Thyroid gland (tissue), 4 donors: ENCODE results near the gene VKORC1L1. TPM values are rescaled to one million over a fixed set of nuclear protein-coding genes. Genes with fewer than 3 reads are reported as not detected.
"Not testable (repeated sequence)": the region's sequence is repeated elsewhere in the genome, so short reads cannot be mapped to it uniquely, and the experiment has no call there.

Experiments
- DNase-seq, 2 donors: peaks; one replicate each; pipeline ENCODE4 v3.0.0-alpha.2; 2019
- H3K27ac ChIP-seq, 3 donors: fragments of 200-600 bp; sonication (generic); 1 replicate in 2 of 3; 2 replicates in 1 of 3; pipeline ENCODE4 v1.5.1; 2016 to 2019; ENCODE audit warnings: mild to moderate bottlenecking in 1 of 3, moderate library complexity in 1 of 3
- H3K27me3 ChIP-seq: fragments of 200-600 bp; sonication (generic); one replicate; pipeline ENCODE4 v1.5.1; 2019
- H3K36me3 ChIP-seq, 2 donors: fragments of 200-600 bp; sonication (generic); one replicate each; pipeline ENCODE4 v1.5.1; 2016 to 2019
- H3K4me1 ChIP-seq, 2 donors: fragments of 200-600 bp; sonication (generic); one replicate each; pipeline ENCODE4 v1.5.1; 2017 to 2019
- H3K4me3 ChIP-seq, 3 donors: fragments of 200-600 bp; sonication (generic); replicated peaks in 1 of 3; 1 replicate in 2 of 3; 2 replicates in 1 of 3; pipeline ENCODE4 v1.5.1; 2016; ENCODE audit warnings: mild to moderate bottlenecking in 1 of 3
- H3K9me3 ChIP-seq: fragments of 200-600 bp; sonication (generic); one replicate; pipeline ENCODE4 v1.5.1; 2017
- POLR2A ChIP-seq, 2 donors: fragments of 450-650 bp; IDR thresholded peaks; one replicate each; pipeline ENCODE4 v1.6.1; 2017; ENCODE audit warnings: antibody characterized with exemption in 2 of 2, mild to moderate bottlenecking in 2 of 2, moderate library complexity in 1 of 2
- WGBS, 2 donors: methylation state at CpG; one replicate each; pipeline ENCODE4 v1.1.5; 2017; 5-methylcytosine and 5-hydroxymethylcytosine counted together
- intact Hi-C: fragments of 100-400 bp; cut with DNase I; formaldehyde crosslinking; loops from one replicate; pipeline ENCODE4 v1.15.1; 2023
- total RNA-seq, 4 donors: library from RNA; depleted of rRNA; stranded (reverse); fragments of >200 nt; gene quantifications; one replicate each; pipeline ENCODE4 v1.2.3, GENCODE V29; 2016
- TF ChIP-seq, protein P1 (sequence below), 6 experiments: fragments of 200-600 bp in 3 of 6; fragments of 450-650 bp in 3 of 6; sonication (generic) in 3 of 6; IDR thresholded peaks; one replicate each; pipeline ENCODE4 v1.5.1; 2016 to 2019; ENCODE audit warnings: antibody characterized with exemption in 6 of 6, mild to moderate bottlenecking in 2 of 6, inconsistent platforms in 1 of 6, moderate library complexity in 1 of 6

VKORC1L1 gene
- 10 to 100 TPM; 13.9 to 21.0 (median 18.2) TPM for total RNA-seq

DNA sequence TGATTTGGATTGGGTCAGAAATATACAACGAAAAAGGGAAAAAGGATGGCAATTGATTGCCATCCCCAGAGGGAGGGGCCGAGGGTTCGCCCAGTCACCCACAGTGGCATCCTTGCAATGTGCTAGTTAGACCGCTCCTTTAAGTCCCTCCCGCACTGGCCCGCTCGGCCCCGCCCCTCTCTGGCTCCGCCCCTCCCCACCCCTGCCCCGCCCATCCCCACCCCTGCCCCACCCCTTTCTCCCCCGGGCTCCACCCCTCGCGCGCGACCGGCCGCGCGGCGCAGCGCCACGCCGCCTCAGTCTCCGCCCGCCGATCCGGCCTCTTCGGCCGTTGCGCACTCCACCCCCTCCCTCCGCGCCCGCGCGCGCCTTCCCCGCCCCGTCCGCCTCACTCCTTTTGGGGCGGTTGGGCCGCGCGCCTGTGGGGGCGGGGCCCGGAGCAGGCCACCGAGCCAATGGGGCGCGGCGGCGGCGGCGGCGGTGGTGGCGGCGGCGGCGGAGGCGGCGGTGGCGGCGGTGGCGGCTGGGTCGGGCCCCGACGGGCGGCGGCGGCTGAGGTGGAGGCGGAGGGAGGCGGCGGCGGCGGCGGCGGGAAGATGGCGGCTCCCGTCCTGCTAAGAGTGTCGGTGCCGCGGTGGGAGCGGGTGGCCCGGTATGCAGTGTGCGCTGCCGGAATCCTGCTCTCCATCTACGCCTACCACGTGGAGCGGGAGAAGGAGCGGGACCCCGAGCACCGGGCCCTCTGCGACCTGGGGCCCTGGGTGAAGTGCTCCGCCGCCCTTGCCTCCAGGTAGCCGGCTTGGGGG, at the start of gene VKORC1L1:
VKORC1L1 (plus strand) TSS at position 299 of the 806 bp plus-strand sequence; CDS start at position 597, 298 bp downstream.
- H3K27me3 ChIP-seq = no peaks in the 10 kb centered on the region
- intact Hi-C loops = loop anchor here (5.0 kb wide), 1 partner anchor 109 kb away; the partner anchor contains the start of gene GUSB
- peak; percentile 94 to 95 for DNase-seq
- TF ChIP-seq POLR2A (IDR thresholded peaks at IDR 0.05) = peak in 1 of 2 donors; percentile 54
- TF ChIP-seq, protein P1, sequence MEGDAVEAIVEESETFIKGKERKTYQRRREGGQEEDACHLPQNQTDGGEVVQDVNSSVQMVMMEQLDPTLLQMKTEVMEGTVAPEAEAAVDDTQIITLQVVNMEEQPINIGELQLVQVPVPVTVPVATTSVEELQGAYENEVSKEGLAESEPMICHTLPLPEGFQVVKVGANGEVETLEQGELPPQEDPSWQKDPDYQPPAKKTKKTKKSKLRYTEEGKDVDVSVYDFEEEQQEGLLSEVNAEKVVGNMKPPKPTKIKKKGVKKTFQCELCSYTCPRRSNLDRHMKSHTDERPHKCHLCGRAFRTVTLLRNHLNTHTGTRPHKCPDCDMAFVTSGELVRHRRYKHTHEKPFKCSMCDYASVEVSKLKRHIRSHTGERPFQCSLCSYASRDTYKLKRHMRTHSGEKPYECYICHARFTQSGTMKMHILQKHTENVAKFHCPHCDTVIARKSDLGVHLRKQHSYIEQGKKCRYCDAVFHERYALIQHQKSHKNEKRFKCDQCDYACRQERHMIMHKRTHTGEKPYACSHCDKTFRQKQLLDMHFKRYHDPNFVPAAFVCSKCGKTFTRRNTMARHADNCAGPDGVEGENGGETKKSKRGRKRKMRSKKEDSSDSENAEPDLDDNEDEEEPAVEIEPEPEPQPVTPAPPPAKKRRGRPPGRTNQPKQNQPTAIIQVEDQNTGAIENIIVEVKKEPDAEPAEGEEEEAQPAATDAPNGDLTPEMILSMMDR (IDR thresholded peaks at IDR 0.05) = no peak
- WGBS, 2 donors = 1% methylated on average over 5 to 9 of the region's 94 CpGs
- peak within 1 kb of the TSS; percentile 39 to 77 (median 71) for H3K4me3 ChIP-seq
- peaks cover 4 to 8% of the 10 kb centered on the region in 2 donors for H3K4me1 ChIP-seq
- no peaks in the 10 kb centered on the region for H3K36me3 ChIP-seq
- H3K27ac ChIP-seq = peak within 1 kb of the TSS in 1 of 3 donors; percentile 61
- no peaks in the 10 kb centered on the region for H3K9me3 ChIP-seq

DNA sequence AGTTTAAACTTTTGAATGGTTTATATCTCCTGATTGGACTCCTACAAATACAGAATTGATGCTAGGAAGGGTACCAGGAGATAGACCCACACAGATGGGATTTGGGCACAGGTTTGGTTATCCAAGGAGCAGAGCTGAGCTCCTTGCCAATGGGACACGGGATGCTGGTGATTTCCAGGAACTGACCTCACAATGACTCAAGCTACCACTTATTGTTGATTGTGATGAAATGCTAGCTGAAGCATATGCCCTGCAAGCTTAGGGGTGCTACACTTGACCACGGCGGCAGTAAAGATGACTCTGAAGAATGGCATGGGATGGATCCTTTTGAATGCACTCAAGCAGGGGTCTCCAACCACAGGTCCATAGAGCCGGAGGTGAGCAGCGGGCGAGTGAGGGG, 45.5 kb upstream of the VKORC1L1 start:
- WGBS, 2 donors = 88 to 91% methylated on average over 6 of the region's 6 CpGs
- no peak overlapping the region for H3K27ac ChIP-seq
- no peak for TF ChIP-seq POLR2A (IDR thresholded peaks at IDR 0.05)
- TF ChIP-seq, protein P1 (IDR thresholded peaks at IDR 0.05) = no peak
- intact Hi-C loops = no loop called here
- H3K27me3 ChIP-seq = no peaks in the 10 kb centered on the region
- no peaks in the 10 kb centered on the region for H3K4me1 ChIP-seq
- no peaks in the 10 kb centered on the region for H3K36me3 ChIP-seq
- no peaks in the 10 kb centered on the region for H3K9me3 ChIP-seq
- H3K4me3 ChIP-seq = no peak overlapping the region
- no peak for DNase-seq

DNA sequence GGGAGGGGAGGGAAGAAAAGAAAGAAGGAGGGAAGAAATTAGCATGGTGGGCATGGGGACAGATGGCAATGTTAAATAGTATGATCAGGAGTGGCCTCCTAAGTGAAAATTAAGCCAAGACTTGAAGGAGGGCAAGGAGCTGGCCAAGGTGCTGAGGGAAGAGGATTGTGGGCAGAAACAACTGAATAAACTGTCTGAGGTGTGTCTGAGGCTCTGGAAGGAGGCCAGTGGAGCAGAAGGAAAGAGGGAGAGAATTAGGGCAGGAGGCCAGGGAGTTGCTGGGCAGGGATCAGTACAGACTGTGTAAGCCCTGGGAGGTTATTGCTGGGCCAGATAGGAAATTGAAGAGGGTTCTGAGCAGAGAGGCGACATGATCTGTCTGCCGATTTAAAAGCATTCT, 40.6 kb upstream of the VKORC1L1 start:
- Histone ChIP-seq H3K36me3 (no peaks in the 10 kb centered on the region), H3K4me3 (no peak overlapping the region), H3K4me1 (no peaks in the 10 kb centered on the region), H3K27me3 (no peaks in the 10 kb centered on the region), H3K27ac (no peak overlapping the region), H3K9me3 (no peaks in the 10 kb centered on the region)
- WGBS, 2 donors = 81 to 88% methylated on average over 2 of the region's 2 CpGs
- TF ChIP-seq, protein P1 (IDR thresholded peaks at IDR 0.05) = no peak
- no peak for TF ChIP-seq POLR2A (IDR thresholded peaks at IDR 0.05)
- peak; percentile 51 to 60 for DNase-seq
- intact Hi-C loops = loop anchor here (10.0 kb wide), 1 partner anchor 47 kb away; no protein-coding TSS in a partner anchor

DNA sequence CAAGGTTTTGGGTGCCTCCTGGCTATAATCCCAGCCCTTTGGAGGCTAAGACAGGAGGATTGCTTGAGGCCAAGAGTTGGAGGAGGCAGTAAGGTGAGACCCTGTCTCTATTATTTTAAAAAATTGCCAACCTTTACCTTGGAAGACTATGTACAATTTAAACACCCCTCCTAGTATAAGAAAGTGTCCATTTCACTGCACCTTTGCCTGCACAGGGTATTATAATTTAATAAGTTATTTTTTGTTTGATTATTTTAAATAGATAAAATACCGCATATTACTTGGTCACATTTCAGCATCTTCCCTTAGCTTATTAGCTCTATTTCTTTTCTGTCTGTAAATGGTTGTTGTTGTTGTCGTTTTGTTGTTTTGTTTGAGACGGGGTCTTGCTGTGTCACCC, 36.2 kb upstream of the VKORC1L1 start:
- DNase-seq, H3K27ac ChIP-seq, H3K36me3 ChIP-seq, H3K4me3 ChIP-seq, H3K27me3 ChIP-seq, H3K9me3 ChIP-seq, H3K4me1 ChIP-seq: not testable (repeated sequence)
- intact Hi-C loops = loop anchor here (10.0 kb wide), 1 partner anchor 52 kb away; no protein-coding TSS in a partner anchor
- WGBS, 2 donors = 95 to 97% methylated on average over 3 of the region's 3 CpGs

DNA sequence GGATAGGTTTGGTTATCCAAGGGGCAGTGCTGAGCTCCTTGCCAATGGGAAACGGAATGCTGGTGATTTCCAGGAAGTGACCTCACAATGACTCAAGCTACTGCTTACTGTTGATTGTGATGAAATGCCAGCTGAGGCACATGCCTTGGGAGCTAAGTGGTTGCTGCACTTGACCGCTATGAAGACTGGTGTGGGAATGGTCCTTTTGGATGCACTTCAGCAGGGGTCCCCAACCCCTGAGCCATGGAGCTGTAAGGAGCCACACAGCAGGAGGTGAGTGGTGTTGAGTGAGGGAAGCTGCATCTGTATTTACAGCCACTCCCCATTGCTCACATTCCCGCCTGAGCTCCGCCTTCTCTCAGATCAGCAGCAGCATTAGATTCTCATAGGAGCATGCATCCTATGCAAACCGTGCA, 35.3 kb upstream of the VKORC1L1 start:
- not testable (repeated sequence) for H3K4me1 ChIP-seq, H3K27ac ChIP-seq, H3K27me3 ChIP-seq, H3K4me3 ChIP-seq, H3K36me3 ChIP-seq, DNase-seq, H3K9me3 ChIP-seq
- intact Hi-C loops = loop anchor here (10.0 kb wide), 1 partner anchor 53 kb away; no protein-coding TSS in a partner anchor
- WGBS, 2 donors = 87 to 94% methylated on average over 5 of the region's 5 CpGs

DNA sequence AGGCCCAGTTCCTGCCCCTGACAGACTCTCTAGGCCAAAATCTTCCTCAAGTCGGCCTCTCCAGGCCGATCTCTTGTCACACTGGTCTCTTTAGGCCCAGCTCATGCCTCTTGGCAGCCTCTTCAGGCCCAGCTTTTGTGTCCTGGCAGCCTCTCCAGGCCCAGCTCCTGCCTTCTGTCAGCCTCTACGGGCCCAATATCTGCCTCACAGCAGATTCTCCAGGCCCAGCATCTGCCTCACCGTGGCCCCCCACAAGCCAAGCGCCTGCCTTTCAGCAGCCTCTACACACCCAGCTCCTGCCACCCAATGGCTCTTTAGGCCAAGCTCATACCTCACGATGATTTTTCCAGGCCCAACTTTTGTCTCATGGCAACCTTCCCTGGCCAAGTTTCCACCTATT, 33.0 kb upstream of the VKORC1L1 start:
- intact Hi-C loops = loop anchor here (10.0 kb wide), 1 partner anchor 55 kb away; no protein-coding TSS in a partner anchor
- no peak overlapping the region for H3K27ac ChIP-seq
- DNase-seq = no peak
- H3K27me3 ChIP-seq = no peaks in the 10 kb centered on the region
- no peaks in the 10 kb centered on the region for H3K36me3 ChIP-seq
- 87 to 91% methylated on average over 6 of the region's 6 CpGs for WGBS, 2 donors
- H3K9me3 ChIP-seq = no peaks in the 10 kb centered on the region
- no peak overlapping the region for H3K4me3 ChIP-seq
- no peak for TF ChIP-seq POLR2A (IDR thresholded peaks at IDR 0.05)
- TF ChIP-seq, protein P1 (IDR thresholded peaks at IDR 0.05) = no peak
- no peaks in the 10 kb centered on the region for H3K4me1 ChIP-seq
